Measurements from ENCODE around the gene LRRC8D.
"Not testable (repeated sequence)": the region's sequence is repeated elsewhere in the genome, so short reads cannot be mapped to it uniquely, and the experiment has no call there.

GRCh38 chr1:89982846-89983245, 162.0 kb downstream of the LRRC8D start:
- TF ChIP-seq CTCF (conservative IDR thresholded peaks at IDR 0.05); ZFX (IDR thresholded peaks at IDR 0.05): not testable (repeated sequence)
